Ishikawa (cell line): ENCODE data around the gene SGMS1.

Experiments
- CEBPB ChIP-seq: IDR thresholded peaks from 2 replicates; pipeline ENCODE4 v1.6.1; 2012
- CREB1 ChIP-seq: IDR thresholded peaks from 2 replicates; pipeline ENCODE4 v1.6.1; 2012; ENCODE audit warnings: low read depth
- EGR1 ChIP-seq: IDR thresholded peaks from 2 replicates; pipeline ENCODE4 v1.6.1; 2012
- EP300 ChIP-seq: IDR thresholded peaks from 2 replicates; pipeline ENCODE4 v1.6.1; 2012; ENCODE audit warnings: borderline replicate concordance
- FOXM1 ChIP-seq: IDR thresholded peaks from 2 replicates; pipeline ENCODE4 v1.6.1; 2012; ENCODE audit warnings: low read depth, borderline replicate concordance
- MAX ChIP-seq: IDR thresholded peaks from 2 replicates; pipeline ENCODE4 v1.6.1; 2012
- NFIC ChIP-seq: IDR thresholded peaks from 2 replicates; pipeline ENCODE4 v1.6.1; 2012
- RAD21 ChIP-seq: IDR thresholded peaks from 2 replicates; pipeline ENCODE4 v1.6.1; 2012; ENCODE audit warnings: low read depth
- REST ChIP-seq: IDR thresholded peaks from 2 replicates; pipeline ENCODE4 v1.6.1; 2012; ENCODE audit warnings: low read depth, mild to moderate bottlenecking
- TAF1 ChIP-seq: IDR thresholded peaks from 2 replicates; pipeline ENCODE4 v1.6.1; 2012; ENCODE audit warnings: low read depth, mild to moderate bottlenecking
- TCF12 ChIP-seq: IDR thresholded peaks from 2 replicates; pipeline ENCODE4 v1.6.1; 2012; ENCODE audit warnings: low read depth
- TEAD4 ChIP-seq: IDR thresholded peaks from 2 replicates; pipeline ENCODE4 v1.6.1; 2012
- USF1 ChIP-seq: IDR thresholded peaks from 2 replicates; pipeline ENCODE4 v1.6.1; 2012
- YY1 ChIP-seq: IDR thresholded peaks from 2 replicates; pipeline ENCODE4 v1.6.1; 2012; ENCODE audit warnings: low read depth
- ZBTB7A ChIP-seq: IDR thresholded peaks from 2 replicates; pipeline ENCODE4 v1.6.1; 2012; ENCODE audit warnings: low read depth

Gene SGMS1

GRCh38 chr10:50554995-50555568, 68.7 kb downstream of the SGMS1 start:
- no peak for TF ChIP-seq ZBTB7A
- TF ChIP-seq RAD21: peak; percentile 19; the same call in 1 of the 2 replicates

- TF ChIP-seq CREB1 (no peak), TCF12 (no peak), YY1 (no peak), CEBPB (no peak), NFIC (no peak), MAX (no peak), TAF1 (no peak), ZBTB7A (no peak), EP300 (no peak), EGR1 (no peak), USF1 (no peak), RAD21 (no peak), FOXM1 (no peak), REST (no peak), TEAD4 (no peak)
These were observed 69.3 kb downstream of the SGMS1 start for GRCh38 chr10:50554376-50554994.

- no peak for TF ChIP-seq REST
- no peak for TF ChIP-seq CREB1
- no peak for TF ChIP-seq EP300
- TF ChIP-seq NFIC: no peak
- no peak for TF ChIP-seq EGR1
These were observed 70.8 kb downstream of the SGMS1 start for GRCh38 chr10:50552771-50553535.

- TF ChIP-seq CEBPB: no peak
These were observed 71.4 kb downstream of the SGMS1 start for GRCh38 chr10:50552308-50552707.

- TF ChIP-seq EGR1 (no peak), MAX (no peak), RAD21 (no peak), TAF1 (no peak), TEAD4 (no peak), CREB1 (no peak), FOXM1 (no peak), YY1 (no peak), ZBTB7A (no peak), NFIC (no peak), EP300 (no peak), USF1 (no peak), TCF12 (no peak), CEBPB (no peak), REST (no peak)
These were observed 71.9 kb downstream of the SGMS1 start for GRCh38 chr10:50551894-50552293.
